ENCODE measurements around the gene EIF4G3. TPM values are rescaled to one million over a fixed set of nuclear protein-coding genes. Genes with fewer than 3 reads are reported as not detected.

The EIF4G3 gene
- total and polyA plus RNA-seq, 2 of the 8 experiments (the other 6 are each of a cell fraction or from before 2014, with no cell fraction given), result 47.5 to 66.6 TPM

- TF ChIP-seq ATF2 (IDR thresholded peaks at IDR 0.05; ENCODE audit: low read length) (no peak), ZNF274 (IDR thresholded peaks at IDR 0.05; ENCODE audit: borderline replicate concordance, extremely low read depth, low read length) (no peak), GTF2F1 (IDR thresholded peaks at IDR 0.05; ENCODE audit: borderline replicate concordance, low read depth, low read length) (no peak)
Measured at GRCh38 chr1:20829946-20830345, 346.8 kb downstream of the EIF4G3 start (continued).
